ENCODE results near the gene ZNF318.

- TF ChIP-seq ZNF274 (IDR thresholded peaks at IDR 0.05; ENCODE audit: low read depth, low read length) (no peak), SUZ12 (IDR thresholded peaks at IDR 0.05; ENCODE audit: extremely low read depth, insufficient read depth, insufficient read length) (no peak)
Measured at GRCh38 chr6:43295456-43295855, 74.0 kb downstream of the ZNF318 start.
